Smooth muscle cell (in vitro differentiated cells): ENCODE results near the gene SMIM28. TPM values are rescaled to one million over a fixed set of nuclear protein-coding genes. Genes with fewer than 3 reads are reported as not detected.

Source experiments
- DNase-seq: peaks from one replicate; lab custom pipeline; 2025; ENCODE audit not compliant: unreplicated experiment; lab: John Stamatoyannopoulos, UW
- H2AFZ ChIP-seq: fragments of 200-600 bp; sonication (generic); 2 replicates; pipeline ENCODE4 v1.6.0; 2016; ENCODE audit warnings: antibody characterized with exemption, low read depth, mild to moderate bottlenecking
- H3F3A ChIP-seq: fragments of 200-600 bp; sonication (generic); 2 replicates; pipeline ENCODE4 v1.6.0; 2017; ENCODE audit warnings: antibody characterized with exemption, low read depth
- H3K27ac ChIP-seq: fragments of 200-600 bp; sonication (generic); 2 replicates; pipeline ENCODE4 v1.5.1; 2016; ENCODE audit warnings: low read depth, mild to moderate bottlenecking
- H3K27me3 ChIP-seq: fragments of 200-600 bp; sonication (generic); 2 replicates; pipeline ENCODE4 v1.6.1; 2016; ENCODE audit warnings: low read depth, mild to moderate bottlenecking
- H3K36me3 ChIP-seq: fragments of 200-600 bp; sonication (generic); 2 replicates; pipeline ENCODE4 v1.5.1; 2016; ENCODE audit warnings: low read depth
- H3K4me1 ChIP-seq: fragments of 200-600 bp; sonication (generic); 2 replicates; pipeline ENCODE4 v1.5.1; 2016; ENCODE audit warnings: low read depth
- H3K4me2 ChIP-seq: fragments of 200-600 bp; sonication (generic); 2 replicates; pipeline ENCODE4 v1.6.0; 2016; ENCODE audit warnings: mild to moderate bottlenecking
- H3K4me3 ChIP-seq: fragments of 200-600 bp; sonication (generic); 2 replicates; pipeline ENCODE4 v1.5.1; 2016; ENCODE audit warnings: mild to moderate bottlenecking
- H3K79me2 ChIP-seq: fragments of 200-600 bp; sonication (generic); 2 replicates; pipeline ENCODE4 v1.6.0; 2016; ENCODE audit warnings: low read depth, mild to moderate bottlenecking
- H3K9ac ChIP-seq: fragments of 200-600 bp; sonication (generic); 2 replicates; pipeline ENCODE4 v1.6.0; 2016; ENCODE audit warnings: low read depth
- H3K9me3 ChIP-seq: fragments of 200-600 bp; sonication (generic); replicated peaks from 2 replicates; pipeline ENCODE4 v1.5.1; 2016; ENCODE audit warnings: low read depth
- H4K20me1 ChIP-seq: fragments of 200-600 bp; sonication (generic); 2 replicates; pipeline ENCODE4 v1.6.0; 2016; ENCODE audit warnings: low read depth
- WGBS: methylation state at CpG from one replicate; pipeline ENCODE4 v1.1.7; 2016; ENCODE audit warnings: low lambda C conversion rate; 5-methylcytosine and 5-hydroxymethylcytosine counted together
- polyA plus RNA-seq: library from polyadenylated mRNA; unstranded; fragments of >200 nt; fragmentation: Nextera tagmentation; extraction: Ambion mirVana; gene quantifications from 2 replicates; pipeline ENCODE4 v1.2.1, GENCODE V29; 2016
- small RNA-seq: library from RNA; depleted of rRNA; stranded (forward); fragments of <200 nt; gene quantifications from one replicate; pipeline ENCODE3, GENCODE V24; 2014
- total RNA-seq: library from RNA; depleted of rRNA; stranded (reverse); fragments of >200 nt; gene quantifications from 2 replicates; pipeline ENCODE4 v1.2.3, GENCODE V29; 2014
- TF ChIP-seq, protein P1 (sequence below): fragments of 200-600 bp; sonication (generic); IDR thresholded peaks from 2 replicates; pipeline ENCODE4 v1.5.1; 2017; ENCODE audit warnings: borderline replicate concordance, mild to moderate bottlenecking, antibody characterized with exemption; ENCODE audit not compliant: insufficient read depth, poor library complexity, severe bottlenecking

The SMIM28 gene
- total and polyA plus RNA-seq, 2 experiments from 2014 or later = not detected

- H3K4me3 ChIP-seq = no peak overlapping the region
- no peaks in the 10 kb centered on the region for H3K4me1 ChIP-seq
- no peak overlapping the region for H3K9ac ChIP-seq
- H4K20me1 ChIP-seq = no peaks in the 10 kb centered on the region
- no peak overlapping the region for H3K4me2 ChIP-seq
- no peak for DNase-seq
- 92% methylated on average over 29 of the region's 29 CpGs for WGBS
- TF ChIP-seq, protein P1, sequence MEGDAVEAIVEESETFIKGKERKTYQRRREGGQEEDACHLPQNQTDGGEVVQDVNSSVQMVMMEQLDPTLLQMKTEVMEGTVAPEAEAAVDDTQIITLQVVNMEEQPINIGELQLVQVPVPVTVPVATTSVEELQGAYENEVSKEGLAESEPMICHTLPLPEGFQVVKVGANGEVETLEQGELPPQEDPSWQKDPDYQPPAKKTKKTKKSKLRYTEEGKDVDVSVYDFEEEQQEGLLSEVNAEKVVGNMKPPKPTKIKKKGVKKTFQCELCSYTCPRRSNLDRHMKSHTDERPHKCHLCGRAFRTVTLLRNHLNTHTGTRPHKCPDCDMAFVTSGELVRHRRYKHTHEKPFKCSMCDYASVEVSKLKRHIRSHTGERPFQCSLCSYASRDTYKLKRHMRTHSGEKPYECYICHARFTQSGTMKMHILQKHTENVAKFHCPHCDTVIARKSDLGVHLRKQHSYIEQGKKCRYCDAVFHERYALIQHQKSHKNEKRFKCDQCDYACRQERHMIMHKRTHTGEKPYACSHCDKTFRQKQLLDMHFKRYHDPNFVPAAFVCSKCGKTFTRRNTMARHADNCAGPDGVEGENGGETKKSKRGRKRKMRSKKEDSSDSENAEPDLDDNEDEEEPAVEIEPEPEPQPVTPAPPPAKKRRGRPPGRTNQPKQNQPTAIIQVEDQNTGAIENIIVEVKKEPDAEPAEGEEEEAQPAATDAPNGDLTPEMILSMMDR = no peak
- H3K27ac ChIP-seq = no peak overlapping the region
- no peaks in the 10 kb centered on the region for H3K27me3 ChIP-seq
- no peak overlapping the region for H2AFZ ChIP-seq
- no peaks in the 10 kb centered on the region for H3F3A ChIP-seq
- H3K79me2 ChIP-seq = no peaks in the 10 kb centered on the region
- no peaks in the 10 kb centered on the region for H3K9me3 ChIP-seq
- H3K36me3 ChIP-seq = no peaks in the 10 kb centered on the region
These were observed 52.8 kb downstream of the SMIM28 start for GRCh38 chr6:138430361-138431145.

GRCh38 chr6:138431256-138432062 lies 53.8 kb downstream of the SMIM28 start:
- H2AFZ ChIP-seq = no peak overlapping the region
- no peak overlapping the region for H3K4me2 ChIP-seq
- no peaks in the 10 kb centered on the region for H3K27me3 ChIP-seq
- TF ChIP-seq, protein P1 = no peak
- H3K36me3 ChIP-seq = no peaks in the 10 kb centered on the region
- H3F3A ChIP-seq = no peaks in the 10 kb centered on the region
- no peaks in the 10 kb centered on the region for H3K9me3 ChIP-seq
- 93% methylated on average over 18 of the region's 19 CpGs for WGBS
- H3K9ac ChIP-seq = no peak overlapping the region
- no peaks in the 10 kb centered on the region for H3K79me2 ChIP-seq
- no peaks in the 10 kb centered on the region for H4K20me1 ChIP-seq
- H3K4me3 ChIP-seq = no peak overlapping the region
- no peak overlapping the region for H3K27ac ChIP-seq
- H3K4me1 ChIP-seq = no peaks in the 10 kb centered on the region
- DNase-seq = no peak

DNA sequence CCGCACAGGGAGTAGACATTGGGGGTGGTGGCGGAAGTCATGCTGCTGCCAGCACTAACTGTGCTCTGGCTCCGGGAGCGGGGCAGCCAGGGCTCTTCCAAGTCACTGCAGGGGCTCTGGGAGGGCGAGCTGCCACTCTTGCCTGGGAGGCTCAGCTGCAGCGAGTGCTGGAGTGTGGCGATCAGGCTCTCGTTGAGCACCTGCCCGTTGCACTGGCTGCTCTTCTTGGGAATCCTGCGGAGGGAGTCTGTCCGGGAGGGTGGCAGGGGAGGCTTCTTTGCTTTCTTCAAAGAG lies 54.3 kb downstream of the SMIM28 start:
- TF ChIP-seq, protein P1 = no peak
- no peaks in the 10 kb centered on the region for H4K20me1 ChIP-seq
- H3K4me3 ChIP-seq = no peak overlapping the region
- H3K79me2 ChIP-seq = no peaks in the 10 kb centered on the region
- H3K27me3 ChIP-seq = no peaks in the 10 kb centered on the region
- no peaks in the 10 kb centered on the region for H3K4me1 ChIP-seq
- 97% methylated on average over 11 of the region's 11 CpGs for WGBS
- no peak overlapping the region for H2AFZ ChIP-seq
- H3K9me3 ChIP-seq = no peaks in the 10 kb centered on the region
- DNase-seq = no peak
- no peak overlapping the region for H3K9ac ChIP-seq
- H3K27ac ChIP-seq = no peak overlapping the region
- H3F3A ChIP-seq = no peaks in the 10 kb centered on the region
- no peaks in the 10 kb centered on the region for H3K36me3 ChIP-seq
- H3K4me2 ChIP-seq = no peak overlapping the region

Small RNA genes within 50 kb of the gene (small RNA-seq; reads per million reads assigned to genes)
- gene AL031003.1 = not detected

Other genes with a start within 250 kb of the SMIM28 start
- gene ARFGEF3, start 216.0 kb upstream of the SMIM28 start, total RNA-seq = 1.6 and 2.2 TPM in 2 replicates
- 0.06 and 0.71 TPM in 2 replicates for gene ARFGEF3, start 216.0 kb upstream of the SMIM28 start, polyA plus RNA-seq
- not detected in 2 replicates for gene PBOV1, start 159.4 kb upstream of the SMIM28 start, total RNA-seq
- not detected in 2 replicates for gene PBOV1, start 159.4 kb upstream of the SMIM28 start, polyA plus RNA-seq
- 26.6 and 54.4 TPM in 2 replicates for gene HEBP2, start 26.3 kb downstream of the SMIM28 start, total RNA-seq
- 87.0 and 118 TPM in 2 replicates for gene HEBP2, start 26.3 kb downstream of the SMIM28 start, polyA plus RNA-seq
- gene NHSL1, start 121.6 kb downstream of the SMIM28 start, total RNA-seq = 6.6 and 9.0 TPM in 2 replicates
- 7.2 and 13.3 TPM in 2 replicates for gene NHSL1, start 121.6 kb downstream of the SMIM28 start, polyA plus RNA-seq